Endometrial microvascular endothelial cells (primary cell): ENCODE data around the gene EBF4. TPM values are rescaled to one million over a fixed set of nuclear protein-coding genes. Genes with fewer than 3 reads are reported as not detected.
"Not testable (repeated sequence)": the region's sequence is repeated elsewhere in the genome, so short reads cannot be mapped to it uniquely, and the experiment has no call there.

Source experiments
- in situ Hi-C: cut with HindIII; loops from 2 replicates; pipeline ENCODE4 v1.10.0; 2017; ENCODE audit warnings: low sequenced_read_pairs, low pct_unique_long_range_greater_than_20kb; ENCODE audit errors: inconsistent ontology term
- total RNA-seq: library from RNA; depleted of rRNA; stranded (reverse); fragments of >200 nt; gene quantifications from one replicate; pipeline ENCODE4 v1.2.3, GENCODE V29; 2015; ENCODE audit errors: inconsistent ontology term

The EBF4 gene
- total RNA-seq, 1 donor from 2014 or later: 0.37 TPM

- in situ Hi-C loops: no loop called here
These were observed 28.5 kb upstream of the EBF4 start, which contains the start of gene IDH3B for GRCh38 chr20:2663887-2664719. TSS of gene IDH3B (minus strand) at chr20:2664216. CDS start at chr20:2664188, 28 bp downstream.

DNA sequence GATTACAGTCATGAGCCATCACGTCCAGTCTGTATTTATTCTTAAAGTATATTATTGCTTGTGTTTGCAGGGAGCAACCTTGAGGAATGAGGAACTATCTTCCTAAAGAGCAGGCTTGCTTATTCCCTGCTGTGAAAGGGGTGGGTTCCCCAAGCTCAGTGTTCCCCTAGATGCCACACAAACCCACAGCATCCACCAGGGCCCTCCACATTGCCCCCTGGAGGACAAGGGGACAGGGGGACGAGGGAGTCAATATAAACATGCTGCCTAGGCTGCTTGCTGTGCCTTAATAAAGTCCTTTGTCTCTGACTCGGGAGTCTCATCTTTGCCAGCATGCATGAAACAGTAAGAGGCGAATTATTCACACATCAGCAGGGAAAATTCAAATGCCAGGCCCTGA lies 20.6 kb upstream of the EBF4 start:
- in situ Hi-C loops: no loop called here

GRCh38 chr20:2672446-2672845 lies 20.1 kb upstream of the EBF4 start:
- in situ Hi-C loops: no loop called here

- in situ Hi-C loops: no loop called here
These were observed 19.1 kb upstream of the EBF4 start for GRCh38 chr20:2673453-2673852.

GRCh38 chr20:2680046-2680445 lies 12.5 kb upstream of the EBF4 start:
- in situ Hi-C loops: no loop called here

DNA sequence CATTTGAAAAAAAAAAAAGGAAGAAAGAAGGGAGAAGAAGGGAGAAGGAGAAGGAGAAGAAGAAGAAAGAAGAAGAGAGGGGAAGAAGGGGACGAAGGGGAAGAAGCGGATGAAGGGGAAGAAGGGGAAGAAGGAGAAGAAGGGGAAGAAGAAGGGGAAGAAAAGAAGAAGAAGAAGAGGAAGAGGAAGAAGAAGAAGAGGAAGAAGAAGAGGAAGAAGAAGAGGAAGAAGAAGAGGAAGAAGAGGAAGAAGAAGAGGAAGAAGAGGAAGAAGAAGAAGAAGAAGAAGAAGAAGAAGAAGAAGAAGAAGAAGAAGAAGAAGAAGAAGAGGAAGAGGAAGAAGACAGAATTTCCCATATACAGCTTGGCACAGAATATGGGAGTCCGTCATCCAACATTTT lies 10.5 kb upstream of the EBF4 start:
- in situ Hi-C loops: not testable (repeated sequence)

GRCh38 chr20:2684817-2685216 lies 7.8 kb upstream of the EBF4 start:
- in situ Hi-C loops: not testable (repeated sequence)

GRCh38 chr20:2687514-2687913 lies 5.1 kb upstream of the EBF4 start:
- in situ Hi-C loops: no loop called here

DNA sequence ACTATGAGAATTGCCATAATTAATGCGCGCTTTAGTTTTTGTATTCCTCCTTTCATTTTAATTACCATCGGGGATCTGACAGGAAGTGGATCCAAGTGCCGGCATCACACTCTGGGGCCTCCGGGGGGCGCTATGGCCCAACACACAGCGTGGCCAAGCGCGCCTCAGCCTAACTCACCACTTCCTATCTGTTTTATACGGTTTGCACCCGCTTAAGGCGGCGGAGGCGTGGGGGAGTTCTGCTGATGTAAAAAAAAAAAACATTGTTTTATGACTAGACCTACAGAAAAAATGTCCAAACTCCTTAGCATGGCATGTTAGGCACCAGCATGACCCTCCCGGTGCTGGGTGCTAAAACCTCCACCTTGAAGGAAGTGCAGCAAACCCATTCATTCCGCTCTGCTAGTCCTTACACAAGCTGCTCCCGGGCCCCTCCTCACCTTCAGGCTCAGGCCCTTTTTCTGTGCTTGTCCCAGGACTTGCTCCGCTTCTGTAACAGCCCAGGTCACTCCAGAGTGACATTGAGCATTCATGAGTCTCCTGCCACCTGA lies 4.5 kb upstream of the EBF4 start:
- in situ Hi-C loops: no loop called here

DNA sequence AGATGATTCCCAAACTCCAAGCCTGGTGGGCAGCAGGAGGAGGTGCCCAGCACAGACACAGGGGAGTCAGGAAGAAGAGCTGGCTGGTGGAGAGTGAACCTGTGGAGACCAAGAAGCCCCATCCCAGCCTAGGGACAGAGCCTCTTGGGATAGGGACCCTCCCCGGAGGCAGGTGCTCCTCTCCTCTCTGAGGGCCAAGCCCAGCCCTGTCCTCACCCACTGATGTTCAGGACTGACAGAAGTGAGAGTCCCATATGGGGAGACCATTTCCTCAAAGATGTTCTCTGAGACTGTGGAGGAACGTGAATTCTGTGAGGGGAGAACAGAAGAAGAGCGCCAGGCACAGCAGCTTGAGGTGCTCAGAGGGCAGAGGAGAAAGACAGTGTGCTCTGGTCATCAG lies 2.4 kb upstream of the EBF4 start:
- in situ Hi-C loops: no loop called here

DNA sequence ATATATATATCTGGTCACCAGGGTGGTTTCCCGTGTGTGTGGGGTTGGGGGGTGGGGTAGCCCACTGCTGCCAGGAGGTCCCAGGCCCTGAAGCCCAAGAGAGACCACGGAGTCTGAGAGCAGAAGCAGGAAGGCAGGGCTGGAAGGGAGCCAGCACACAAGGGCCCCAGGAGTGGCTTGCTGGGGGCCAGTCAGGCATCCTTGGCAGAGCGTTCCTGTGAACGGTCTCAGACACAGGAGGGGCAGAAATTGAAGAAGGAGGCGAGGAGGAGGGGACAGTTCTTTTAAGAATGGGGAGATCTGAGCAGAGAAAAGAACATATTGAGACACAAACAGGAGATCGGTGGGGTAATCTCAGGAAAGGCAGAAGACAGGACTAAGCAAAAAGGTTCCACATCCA lies 1.9 kb upstream of the EBF4 start:
- in situ Hi-C loops: no loop called here

- in situ Hi-C loops: no loop called here
These were observed 1.5 kb upstream of the EBF4 start for GRCh38 chr20:2691127-2691526.

DNA sequence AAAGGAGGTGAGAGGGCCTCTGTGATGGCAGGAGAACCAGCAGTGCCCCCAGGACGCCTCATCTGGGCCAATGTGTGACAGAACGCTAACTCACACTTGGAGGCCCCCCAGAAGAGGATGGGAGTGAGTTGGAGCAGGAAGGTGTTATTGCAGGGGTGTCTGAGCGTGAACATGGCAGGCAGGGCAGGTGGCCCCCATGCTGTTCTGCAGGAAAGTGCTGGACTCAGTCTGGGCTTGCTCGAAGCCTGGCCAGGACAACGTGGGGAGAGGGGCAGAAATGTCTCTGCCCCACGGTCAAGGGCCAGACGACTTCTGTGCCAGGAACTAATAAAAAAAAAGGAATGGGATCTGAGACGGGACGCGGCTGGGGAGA lies 931 bp upstream of the EBF4 start:
- in situ Hi-C loops: no loop called here

GRCh38 chr20:2692886-2693285 lies 306 bp downstream of the EBF4 start:
- in situ Hi-C loops: no loop called here

DNA sequence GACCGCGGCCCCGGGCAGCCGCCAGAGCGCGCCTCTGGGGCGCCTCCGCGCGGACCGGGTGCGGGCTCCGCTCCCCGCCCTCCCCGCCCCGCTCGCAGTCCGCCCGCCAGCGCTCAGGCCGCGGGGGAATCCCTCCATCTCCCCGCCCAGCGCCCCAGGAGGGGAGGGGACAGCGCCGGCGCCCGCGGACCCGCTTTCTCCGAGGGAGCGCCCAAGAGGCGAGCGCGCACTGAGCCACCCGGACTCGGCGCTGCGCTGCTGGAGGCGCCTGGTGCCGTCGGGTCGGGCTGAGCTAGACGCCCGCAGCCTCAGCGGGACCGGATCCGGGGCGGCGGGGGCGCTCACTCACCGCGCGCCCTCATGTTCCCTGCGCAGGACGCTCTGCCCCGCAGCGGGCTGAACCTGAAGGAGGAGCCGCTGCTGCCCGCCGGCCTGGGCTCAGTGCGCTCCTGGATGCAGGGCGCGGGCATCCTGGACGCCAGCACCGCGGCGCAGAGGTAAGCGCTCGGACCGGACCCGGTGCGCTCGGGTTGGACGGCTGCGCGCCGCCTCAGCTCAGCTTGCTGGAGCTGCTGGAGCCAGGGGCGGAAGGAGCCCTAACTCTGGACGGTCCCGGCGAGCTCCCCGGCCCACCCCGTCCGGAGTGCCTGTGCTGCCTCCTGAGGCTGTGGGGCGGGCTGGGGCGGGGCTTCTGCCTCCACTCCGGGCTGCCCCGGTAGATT lies 867 bp downstream of the EBF4 start:
- in situ Hi-C loops: no loop called here

GRCh38 chr20:2694008-2694471 lies 1.5 kb downstream of the EBF4 start:
- in situ Hi-C loops: no loop called here

DNA sequence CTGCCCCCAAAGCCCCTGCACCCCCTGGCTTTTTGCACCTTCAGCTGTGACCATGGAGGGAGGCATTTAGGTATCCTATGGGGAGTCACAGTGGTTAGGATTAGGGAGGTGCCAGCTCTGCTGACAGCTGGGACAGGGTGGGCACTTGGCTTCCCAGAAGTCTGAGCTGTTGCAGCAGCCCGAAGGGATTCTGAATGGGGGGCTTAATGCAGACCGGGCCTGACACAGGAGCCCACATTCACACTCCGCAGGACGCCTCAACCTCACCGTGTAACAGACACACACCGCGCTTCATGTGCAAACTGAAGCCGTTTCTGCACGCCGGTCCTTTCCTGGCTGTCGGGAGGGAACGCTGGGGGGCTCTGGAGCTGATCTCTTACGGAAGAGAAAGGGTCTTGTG lies 1.9 kb downstream of the EBF4 start:
- in situ Hi-C loops: no loop called here

- in situ Hi-C loops: no loop called here
These were observed 2.8 kb downstream of the EBF4 start for GRCh38 chr20:2695206-2695983.

DNA sequence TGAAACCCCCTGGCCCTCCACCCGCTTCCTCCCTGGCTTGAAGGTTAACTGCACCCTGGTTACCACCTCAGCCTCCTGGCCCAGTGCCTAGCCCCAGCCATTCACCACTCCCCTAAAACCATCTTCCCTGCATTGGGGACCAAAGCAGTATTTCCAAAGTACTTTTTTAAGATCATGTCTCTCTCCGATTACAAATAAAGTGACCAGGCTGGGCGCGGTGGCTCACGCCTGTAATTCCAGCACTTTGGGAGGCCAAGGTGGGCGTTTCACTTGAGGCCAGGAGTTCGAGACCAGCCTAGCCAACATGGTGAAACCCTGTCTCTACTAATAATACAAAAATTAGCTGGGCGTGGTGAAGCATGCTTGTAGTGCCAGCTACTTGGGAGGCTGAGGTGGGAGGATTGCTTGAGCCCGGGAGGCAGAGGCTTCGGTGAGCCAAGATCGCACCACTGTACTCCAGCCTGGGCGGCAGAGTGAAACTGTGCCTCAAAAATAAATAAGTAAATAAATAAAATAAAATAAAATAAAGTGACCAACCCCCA lies 3.5 kb downstream of the EBF4 start:
- in situ Hi-C loops: not testable (repeated sequence)
